ENCODE measurements around the gene LAMA2. TPM values are rescaled to one million over a fixed set of nuclear protein-coding genes. Genes with fewer than 3 reads are reported as not detected.

Gene LAMA2
- total RNA-seq, 1 donor from 2014 or later, result 1.8 TPM

- H3K27me3 Mint-ChIP-seq (ENCODE audit: low read depth, unreplicated experiment), result no peaks in the 10 kb centered on the region
These were observed 423.9 kb downstream of the LAMA2 start for GRCh38 chr6:129306826-129307225.

GRCh38 chr6:129307845-129308244 lies 424.9 kb downstream of the LAMA2 start:
- no peaks in the 10 kb centered on the region for H3K9me3 Mint-ChIP-seq (ENCODE audit: unreplicated experiment)
- Histone ChIP-seq H3K27ac (ENCODE audit: low read depth, low read length) (no peak overlapping the region), H3K36me3 (ENCODE audit: insufficient read depth, low read length) (no peaks in the 10 kb centered on the region), H3K4me3 (ENCODE audit: insufficient read depth, low read depth, low read length) (no peak overlapping the region), H3K27me3 (ENCODE audit: insufficient read depth, low read length) (no peaks in the 10 kb centered on the region), H3K4me2 (ENCODE audit: low read length) (no peak overlapping the region), H3K9ac (ENCODE audit: low read length) (no peak overlapping the region), H3K79me2 (ENCODE audit: insufficient read depth, low read length) (no peaks in the 10 kb centered on the region), H3K9me3 (ENCODE audit: insufficient read depth, low read depth, low read length) (no peaks in the 10 kb centered on the region), H4K20me1 (ENCODE audit: insufficient read depth, low read length) (no peaks in the 10 kb centered on the region), H2AFZ (ENCODE audit: low read depth, low read length) (no peak overlapping the region), H3K4me1 (ENCODE audit: insufficient read depth, low read length) (peaks cover 2% of the 10 kb centered on the region)
- DNase-seq (ENCODE audit: low read depth) (no peak), FAIRE-seq (no peak)
- TF ChIP-seq CTCF (IDR thresholded peaks at IDR 0.05; ENCODE audit: insufficient read depth, low read depth, low read length) (no peak), EZH2 (IDR thresholded peaks at IDR 0.05; ENCODE audit: insufficient read depth, low read length) (no peak)
- H3K4me1 Mint-ChIP-seq (ENCODE audit: low read depth, unreplicated experiment), result peaks cover 2% of the 10 kb centered on the region
- H3K27me3 Mint-ChIP-seq (ENCODE audit: low read depth, unreplicated experiment), result no peaks in the 10 kb centered on the region
- H3K4me3 Mint-ChIP-seq (ENCODE audit: unreplicated experiment), result no peak overlapping the region
- H3K36me3 Mint-ChIP-seq (ENCODE audit: low read depth, unreplicated experiment), result no peaks in the 10 kb centered on the region
- H3K27ac Mint-ChIP-seq (ENCODE audit: unreplicated experiment), result no peak overlapping the region

More at GRCh38 chr6:129306826-129307225, 423.9 kb downstream of the LAMA2 start:
- Histone ChIP-seq H3K27me3 (ENCODE audit: insufficient read depth, low read length) (no peaks in the 10 kb centered on the region), H3K4me2 (ENCODE audit: low read length) (no peak overlapping the region), H2AFZ (ENCODE audit: low read depth, low read length) (no peak overlapping the region), H3K9me3 (ENCODE audit: insufficient read depth, low read depth, low read length) (no peaks in the 10 kb centered on the region), H4K20me1 (ENCODE audit: insufficient read depth, low read length) (no peaks in the 10 kb centered on the region), H3K27ac (ENCODE audit: low read depth, low read length) (no peak overlapping the region), H3K36me3 (ENCODE audit: insufficient read depth, low read length) (no peaks in the 10 kb centered on the region), H3K79me2 (ENCODE audit: insufficient read depth, low read length) (no peaks in the 10 kb centered on the region), H3K4me3 (ENCODE audit: insufficient read depth, low read depth, low read length) (no peak overlapping the region), H3K9ac (ENCODE audit: low read length) (no peak overlapping the region), H3K4me1 (ENCODE audit: insufficient read depth, low read length) (no peaks in the 10 kb centered on the region)
- H3K4me1 Mint-ChIP-seq (ENCODE audit: low read depth, unreplicated experiment), result no peaks in the 10 kb centered on the region
- FAIRE-seq (no peak), DNase-seq (ENCODE audit: low read depth) (no peak)
- no peak overlapping the region for H3K27ac Mint-ChIP-seq (ENCODE audit: unreplicated experiment)
- H3K9me3 Mint-ChIP-seq (ENCODE audit: unreplicated experiment), result no peaks in the 10 kb centered on the region
- no peaks in the 10 kb centered on the region for H3K36me3 Mint-ChIP-seq (ENCODE audit: low read depth, unreplicated experiment)
- no peak for TF ChIP-seq EZH2 (IDR thresholded peaks at IDR 0.05; ENCODE audit: insufficient read depth, low read length)
- no peak for TF ChIP-seq CTCF (IDR thresholded peaks at IDR 0.05; ENCODE audit: insufficient read depth, low read depth, low read length)
- no peak overlapping the region for H3K4me3 Mint-ChIP-seq (ENCODE audit: unreplicated experiment)

- Histone ChIP-seq H3K36me3 (ENCODE audit: insufficient read depth, low read length) (no peaks in the 10 kb centered on the region), H3K9ac (ENCODE audit: low read length) (no peak overlapping the region), H3K4me3 (ENCODE audit: insufficient read depth, low read depth, low read length) (no peak overlapping the region), H4K20me1 (ENCODE audit: insufficient read depth, low read length) (no peaks in the 10 kb centered on the region), H3K4me2 (ENCODE audit: low read length) (no peak overlapping the region), H3K4me1 (ENCODE audit: insufficient read depth, low read length) (peaks cover 8% of the 10 kb centered on the region), H3K79me2 (ENCODE audit: insufficient read depth, low read length) (no peaks in the 10 kb centered on the region), H3K9me3 (ENCODE audit: insufficient read depth, low read depth, low read length) (no peaks in the 10 kb centered on the region), H2AFZ (ENCODE audit: low read depth, low read length) (no peak overlapping the region), H3K27ac (ENCODE audit: low read depth, low read length) (no peak overlapping the region), H3K27me3 (ENCODE audit: insufficient read depth, low read length) (no peaks in the 10 kb centered on the region)
- no peak overlapping the region for H3K27ac Mint-ChIP-seq (ENCODE audit: unreplicated experiment)
- H3K4me3 Mint-ChIP-seq (ENCODE audit: unreplicated experiment), result no peak overlapping the region
- no peak for DNase-seq (ENCODE audit: low read depth)
- no peaks in the 10 kb centered on the region for H3K36me3 Mint-ChIP-seq (ENCODE audit: low read depth, unreplicated experiment)
- TF ChIP-seq CTCF (IDR thresholded peaks at IDR 0.05; ENCODE audit: insufficient read depth, low read depth, low read length), result no peak
- TF ChIP-seq EZH2 (IDR thresholded peaks at IDR 0.05; ENCODE audit: insufficient read depth, low read length), result no peak
- no peaks in the 10 kb centered on the region for H3K27me3 Mint-ChIP-seq (ENCODE audit: low read depth, unreplicated experiment)
- H3K4me1 Mint-ChIP-seq (ENCODE audit: low read depth, unreplicated experiment), result peaks cover 9% of the 10 kb centered on the region
- FAIRE-seq, result no peak
- H3K9me3 Mint-ChIP-seq (ENCODE audit: unreplicated experiment), result no peaks in the 10 kb centered on the region
These were observed 426.2 kb downstream of the LAMA2 start for GRCh38 chr6:129309154-129309553.
